ENCODE data around the gene MKX.

MKX gene

GRCh38 chr10:27658788-27659187, 86.8 kb downstream of the MKX start:
- TF ChIP-seq CTCF (IDR thresholded peaks at IDR 0.05) (no peak), ZFX (IDR thresholded peaks at IDR 0.05; ENCODE audit: borderline replicate concordance) (no peak)
- H3K27ac ChIP-seq: no peak overlapping the region

- no peak for TF ChIP-seq CTCF (IDR thresholded peaks at IDR 0.05)
- no peak for TF ChIP-seq ZFX (IDR thresholded peaks at IDR 0.05; ENCODE audit: borderline replicate concordance)
- H3K27ac ChIP-seq: no peak overlapping the region
These were observed 90.3 kb downstream of the MKX start for GRCh38 chr10:27655296-27655695.

- TF ChIP-seq ZFX (IDR thresholded peaks at IDR 0.05; ENCODE audit: borderline replicate concordance) (no peak), CTCF (IDR thresholded peaks at IDR 0.05) (no peak)
- H3K27ac ChIP-seq: no peak overlapping the region
These were observed 91.3 kb downstream of the MKX start for GRCh38 chr10:27654284-27654683.

- no peak overlapping the region for H3K27ac ChIP-seq
- TF ChIP-seq CTCF (IDR thresholded peaks at IDR 0.05) (no peak), ZFX (IDR thresholded peaks at IDR 0.05; ENCODE audit: borderline replicate concordance) (no peak)
These were observed 98.9 kb downstream of the MKX start for GRCh38 chr10:27646604-27647175.

- TF ChIP-seq CTCF (IDR thresholded peaks at IDR 0.05) (no peak), ZFX (IDR thresholded peaks at IDR 0.05; ENCODE audit: borderline replicate concordance) (no peak)
- H3K27ac ChIP-seq: no peak overlapping the region
These were observed 99.4 kb downstream of the MKX start for GRCh38 chr10:27646194-27646593.

- no peak for TF ChIP-seq ZFX (IDR thresholded peaks at IDR 0.05; ENCODE audit: borderline replicate concordance)
- TF ChIP-seq CTCF (IDR thresholded peaks at IDR 0.05): no peak
- H3K27ac ChIP-seq: no peak overlapping the region
These were observed 101.2 kb downstream of the MKX start for GRCh38 chr10:27644307-27644939.

GRCh38 chr10:27643301-27643700, 102.3 kb downstream of the MKX start:
- TF ChIP-seq ZFX (IDR thresholded peaks at IDR 0.05; ENCODE audit: borderline replicate concordance) (no peak), CTCF (IDR thresholded peaks at IDR 0.05) (no peak)
- H3K27ac ChIP-seq: no peak overlapping the region

Data from 22Rv1 (cell line).